Loucy (cell line): ENCODE data around the gene JDP2.

Experiments used
- H2AFZ ChIP-seq: fragments of 200-600 bp; sonication (generic); 2 replicates; pipeline ENCODE4 v1.6.0; 2016; ENCODE audit warnings: antibody characterized with exemption, mild to moderate bottlenecking, low read length, moderate library complexity
- H3F3A ChIP-seq: fragments of 200-600 bp; 2 replicates; pipeline ENCODE4 v1.6.0; 2016; ENCODE audit warnings: antibody characterized with exemption, low read depth, mild to moderate bottlenecking
- H3K27me3 ChIP-seq: fragments of 200-600 bp; sonication (generic); 2 replicates; pipeline ENCODE4 v1.6.1; 2014; ENCODE audit warnings: low read length, mild to moderate bottlenecking; ENCODE audit not compliant: insufficient read depth, poor library complexity, severe bottlenecking
- H3K36me3 ChIP-seq: fragments of 200-600 bp; sonication (generic); 2 replicates; pipeline ENCODE4 v1.6.1; 2016; ENCODE audit warnings: low read length; ENCODE audit not compliant: insufficient read depth
- H3K4me1 ChIP-seq: fragments of 200-600 bp; sonication (generic); 2 replicates; pipeline ENCODE4 v1.5.1; 2014; ENCODE audit warnings: low read length, mild to moderate bottlenecking; ENCODE audit not compliant: insufficient read depth, poor library complexity, severe bottlenecking
- H3K4me2 ChIP-seq: fragments of 200-600 bp; sonication (generic); 2 replicates; pipeline ENCODE4 v1.6.0; 2014; ENCODE audit warnings: antibody characterized with exemption, low read length, low read depth, mild to moderate bottlenecking; ENCODE audit not compliant: poor library complexity, severe bottlenecking
- H3K4me3 ChIP-seq: fragments of 200-600 bp; sonication (generic); 2 replicates; pipeline ENCODE4 v1.5.1; 2014; ENCODE audit warnings: low read length, mild to moderate bottlenecking, mixed read lengths; ENCODE audit not compliant: poor library complexity, severe bottlenecking
- H3K79me2 ChIP-seq: fragments of 200-600 bp; sonication (generic); 2 replicates; pipeline ENCODE4 v1.6.1; 2014; ENCODE audit warnings: low read length; ENCODE audit not compliant: insufficient read depth
- H3K9ac ChIP-seq: fragments of 200-600 bp; sonication (generic); 2 replicates; pipeline ENCODE4 v1.6.0; 2014; ENCODE audit warnings: mild to moderate bottlenecking, low read depth, low read length, moderate library complexity; ENCODE audit not compliant: poor library complexity, severe bottlenecking
- H3K9me2 ChIP-seq: fragments of 200-600 bp; sonication (generic); replicated peaks from 2 replicates; pipeline ENCODE4 v1.6.1; 2016; ENCODE audit warnings: low read depth, low read length, mixed read lengths
- H3K9me3 ChIP-seq: fragments of 200-600 bp; sonication (generic); 2 replicates; pipeline ENCODE4 v1.6.1; 2014; ENCODE audit warnings: mild to moderate bottlenecking, antibody characterized with exemption, low read length, low read depth; ENCODE audit not compliant: insufficient read depth
- H4K20me1 ChIP-seq: fragments of 200-600 bp; sonication (generic); 2 replicates; pipeline ENCODE4 v1.6.0; 2014; ENCODE audit warnings: antibody characterized with exemption, low read length, mild to moderate bottlenecking; ENCODE audit not compliant: insufficient read depth, poor library complexity, severe bottlenecking
- EZH2phosphoT487 ChIP-seq: fragments of 200-600 bp; IDR thresholded peaks from 2 replicates; pipeline ENCODE4 v1.6.1; 2018; ENCODE audit warnings: antibody characterized with exemption, mild to moderate bottlenecking, moderate library complexity, borderline replicate concordance
- TF ChIP-seq, protein P1 (sequence below): fragments of 200-600 bp; sonication (generic); conservative IDR thresholded peaks from 2 replicates; pipeline ENCODE4 v1.5.1; 2014; ENCODE audit warnings: mild to moderate bottlenecking, antibody characterized with exemption, low read length

Gene JDP2

DNA sequence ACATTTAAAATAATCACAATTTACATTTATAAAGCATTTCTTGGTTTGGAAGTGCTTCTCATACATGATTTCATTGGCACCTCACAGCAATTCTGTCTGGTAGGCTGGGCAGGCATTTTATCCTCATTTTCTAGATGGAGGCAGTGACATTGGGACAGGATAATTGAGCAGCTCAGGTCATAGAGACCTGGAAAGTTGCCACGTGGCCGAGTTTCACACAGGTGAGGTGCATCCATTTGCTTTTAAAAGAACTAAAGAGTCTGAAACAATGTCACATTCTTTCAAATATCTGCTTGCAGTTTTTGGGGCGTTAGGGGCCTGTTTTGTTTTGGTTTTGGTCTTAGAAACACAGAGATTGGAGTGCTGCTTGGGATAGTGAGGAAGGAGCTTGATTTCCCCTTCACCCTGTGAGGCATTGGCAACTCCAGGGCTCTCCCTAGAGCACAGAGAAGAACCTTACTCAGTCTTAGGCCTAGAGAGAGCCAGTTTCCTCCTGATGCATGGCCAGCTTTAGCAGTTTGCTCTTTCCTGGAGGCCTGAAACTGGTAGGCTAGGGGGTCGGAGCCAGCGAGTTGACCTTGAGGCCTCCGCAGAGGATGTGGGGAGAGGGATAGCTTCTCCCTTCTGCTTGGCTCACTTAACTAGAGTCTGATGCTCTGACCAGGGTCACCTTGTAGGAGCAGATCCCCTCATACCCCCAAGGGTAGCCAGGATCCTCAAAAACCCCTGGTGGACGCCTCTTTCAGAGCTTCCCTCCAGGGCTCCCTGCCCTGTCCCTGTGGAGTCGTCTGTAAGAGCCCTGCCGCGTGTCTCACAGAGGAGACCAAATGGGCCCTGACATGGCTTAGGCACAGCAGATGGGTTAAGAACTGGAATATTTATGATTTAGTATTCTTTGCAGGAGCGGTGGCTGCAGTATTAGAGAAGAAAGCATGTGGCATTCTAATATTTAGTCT, 34.9 kb upstream of the JDP2 start:
- Histone ChIP-seq H3K36me3 (no peaks in the 10 kb centered on the region), H3K79me2 (no peaks in the 10 kb centered on the region), H3F3A (no peaks in the 10 kb centered on the region), H3K4me3 (no peak overlapping the region), H4K20me1 (no peaks in the 10 kb centered on the region), H3K9me2 (no peaks in the 10 kb centered on the region), H3K9ac (no peak overlapping the region), H3K9me3 (no peaks in the 10 kb centered on the region), H3K4me1 (no peaks in the 10 kb centered on the region), H3K27me3 (no peaks in the 10 kb centered on the region), H2AFZ (no peak overlapping the region), H3K4me2 (no peak overlapping the region)
- TF ChIP-seq, protein P1, sequence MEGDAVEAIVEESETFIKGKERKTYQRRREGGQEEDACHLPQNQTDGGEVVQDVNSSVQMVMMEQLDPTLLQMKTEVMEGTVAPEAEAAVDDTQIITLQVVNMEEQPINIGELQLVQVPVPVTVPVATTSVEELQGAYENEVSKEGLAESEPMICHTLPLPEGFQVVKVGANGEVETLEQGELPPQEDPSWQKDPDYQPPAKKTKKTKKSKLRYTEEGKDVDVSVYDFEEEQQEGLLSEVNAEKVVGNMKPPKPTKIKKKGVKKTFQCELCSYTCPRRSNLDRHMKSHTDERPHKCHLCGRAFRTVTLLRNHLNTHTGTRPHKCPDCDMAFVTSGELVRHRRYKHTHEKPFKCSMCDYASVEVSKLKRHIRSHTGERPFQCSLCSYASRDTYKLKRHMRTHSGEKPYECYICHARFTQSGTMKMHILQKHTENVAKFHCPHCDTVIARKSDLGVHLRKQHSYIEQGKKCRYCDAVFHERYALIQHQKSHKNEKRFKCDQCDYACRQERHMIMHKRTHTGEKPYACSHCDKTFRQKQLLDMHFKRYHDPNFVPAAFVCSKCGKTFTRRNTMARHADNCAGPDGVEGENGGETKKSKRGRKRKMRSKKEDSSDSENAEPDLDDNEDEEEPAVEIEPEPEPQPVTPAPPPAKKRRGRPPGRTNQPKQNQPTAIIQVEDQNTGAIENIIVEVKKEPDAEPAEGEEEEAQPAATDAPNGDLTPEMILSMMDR: no peak
- TF ChIP-seq EZH2phosphoT487: no peak

DNA sequence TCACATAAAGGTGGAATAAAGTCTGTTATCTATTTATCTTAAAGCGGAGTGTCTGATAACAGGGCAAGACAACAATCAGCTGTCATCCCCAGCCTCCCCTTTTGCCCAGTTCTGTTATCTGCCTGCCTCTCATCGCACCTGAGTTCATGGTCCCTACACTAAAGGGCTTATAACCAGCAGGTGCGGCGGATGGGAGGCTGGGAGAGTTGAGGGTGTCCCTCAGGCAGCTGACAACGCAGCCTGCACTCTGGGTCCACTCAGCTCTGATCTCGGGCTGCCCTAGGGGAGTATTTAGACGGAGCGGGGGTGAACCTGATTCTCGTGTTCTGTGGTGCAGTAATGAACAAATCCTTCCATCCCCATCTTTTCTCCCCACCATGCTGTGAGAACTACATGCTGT, 34.0 kb upstream of the JDP2 start:
- Histone ChIP-seq H2AFZ (no peak overlapping the region), H4K20me1 (no peaks in the 10 kb centered on the region), H3K27me3 (no peaks in the 10 kb centered on the region), H3K79me2 (no peaks in the 10 kb centered on the region), H3K4me1 (no peaks in the 10 kb centered on the region), H3K9me2 (no peaks in the 10 kb centered on the region), H3K9me3 (no peaks in the 10 kb centered on the region), H3K36me3 (no peaks in the 10 kb centered on the region), H3F3A (no peaks in the 10 kb centered on the region), H3K9ac (no peak overlapping the region), H3K4me2 (no peak overlapping the region), H3K4me3 (no peak overlapping the region)
- TF ChIP-seq EZH2phosphoT487: no peak
- TF ChIP-seq, protein P1: no peak

DNA sequence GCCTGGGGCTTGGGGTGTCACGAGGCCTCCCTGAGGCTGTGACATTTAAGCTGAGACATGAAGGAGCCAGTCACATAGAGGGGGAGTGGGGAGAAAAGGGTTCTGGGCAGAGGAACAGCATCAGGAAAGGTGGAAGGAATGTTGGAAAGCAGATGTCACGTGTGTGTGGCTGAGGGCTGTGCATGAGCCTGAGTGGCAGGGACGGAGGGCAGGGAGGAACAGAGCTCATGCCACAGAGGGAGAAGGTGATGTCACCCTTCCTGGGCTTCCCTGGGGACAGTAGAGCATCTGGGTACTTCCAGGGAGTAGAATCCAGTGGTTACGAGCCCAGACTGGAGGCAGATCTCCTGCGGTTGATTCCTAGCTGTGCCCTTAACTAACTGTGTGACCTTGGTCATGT, 32.0 kb upstream of the JDP2 start:
- Histone ChIP-seq H3K9me2 (no peaks in the 10 kb centered on the region), H2AFZ (no peak overlapping the region), H4K20me1 (no peaks in the 10 kb centered on the region), H3K4me1 (peaks cover 14% of the 10 kb centered on the region), H3K4me2 (no peak overlapping the region), H3K36me3 (no peaks in the 10 kb centered on the region), H3K79me2 (no peaks in the 10 kb centered on the region), H3K27me3 (no peaks in the 10 kb centered on the region), H3K4me3 (no peak overlapping the region), H3K9ac (no peak overlapping the region), H3K9me3 (no peaks in the 10 kb centered on the region), H3F3A (no peaks in the 10 kb centered on the region)
- TF ChIP-seq EZH2phosphoT487: no peak
- TF ChIP-seq, protein P1: no peak
